Keratinocyte (primary cell): ENCODE results near the gene ADRB2. TPM values are rescaled to one million over a fixed set of nuclear protein-coding genes. Genes with fewer than 3 reads are reported as not detected.

Experiments used
- DNase-seq: peaks from one replicate; pipeline ENCODE4 v3.0.0-alpha.2; 2011; ENCODE audit warnings: low read depth, missing footprints, low spot score
- FAIRE-seq: peaks from 2 replicates; lab custom pipeline; 2011; peaks lifted over from hg19 to GRCh38; lab: Jason Lieb, UNC
- H2AFZ ChIP-seq: 2 replicates; pipeline ENCODE4 v1.6.0; 2012; ENCODE audit warnings: low read length, control low read depth, inconsistent platforms; ENCODE audit not compliant: control insufficient read depth
- H3K27ac ChIP-seq: 2 replicates; pipeline ENCODE4 v1.5.1; 2011; ENCODE audit warnings: low read length; ENCODE audit not compliant: control insufficient read depth, insufficient read depth
- H3K27me3 ChIP-seq: 3 replicates; pipeline ENCODE4 v1.6.0; 2011; ENCODE audit warnings: low read length; ENCODE audit not compliant: control insufficient read depth, insufficient read depth; ENCODE audit errors: extremely low read depth
- H3K36me3 ChIP-seq, 2 experiments: 2 replicates in 1 of 2; 3 replicates in 1 of 2; pipeline ENCODE4 v1.5.1; 2011; ENCODE audit warnings: low read length in 2 of 2, mild to moderate bottlenecking in 1 of 2; ENCODE audit not compliant: control insufficient read depth in 2 of 2, insufficient read depth in 2 of 2; ENCODE audit errors: extremely low read depth in 1 of 2
- H3K4me1 ChIP-seq: 3 replicates; pipeline ENCODE4 v1.5.1; 2011; ENCODE audit warnings: low read length; ENCODE audit not compliant: control insufficient read depth, insufficient read depth; ENCODE audit errors: extremely low read depth
- H3K4me2 ChIP-seq: 3 replicates; pipeline ENCODE4 v1.6.0; 2011; ENCODE audit warnings: low read depth, low read length; ENCODE audit not compliant: control insufficient read depth, insufficient read depth; ENCODE audit errors: extremely low read depth
- H3K4me3 ChIP-seq, 3 experiments: fragments of 200-600 bp in 1 of 3; sonication (generic) in 1 of 3; 2 replicates in 2 of 3; 3 replicates in 1 of 3; pipeline ENCODE4 v1.5.1; 2011 to 2016; ENCODE audit warnings: low read length in 3 of 3, mild to moderate bottlenecking in 3 of 3, control low read depth in 2 of 3, inconsistent platforms in 1 of 3, low read depth in 1 of 3, mixed read lengths in 1 of 3, mixed run types in 1 of 3, moderate library complexity in 1 of 3; ENCODE audit not compliant: control insufficient read depth in 2 of 3, insufficient read depth in 2 of 3; ENCODE audit errors: extremely low read depth in 1 of 3
- H3K79me2 ChIP-seq: 2 replicates; pipeline ENCODE4 v1.6.0; 2012; ENCODE audit warnings: low read length; ENCODE audit not compliant: control insufficient read depth, insufficient read depth
- H3K9ac ChIP-seq: 3 replicates; pipeline ENCODE4 v1.6.0; 2011; ENCODE audit warnings: low read length; ENCODE audit not compliant: control insufficient read depth, insufficient read depth; ENCODE audit errors: extremely low read depth
- H3K9me1 ChIP-seq: 3 replicates; pipeline ENCODE4 v1.6.0; 2011; ENCODE audit warnings: low read length; ENCODE audit not compliant: control insufficient read depth, insufficient read depth; ENCODE audit errors: extremely low read depth
- H3K9me3 ChIP-seq: 2 replicates; pipeline ENCODE4 v1.5.1; 2012; ENCODE audit warnings: low read depth, low read length; ENCODE audit not compliant: control insufficient read depth
- H4K20me1 ChIP-seq: 3 replicates; pipeline ENCODE4 v1.6.0; 2011; ENCODE audit warnings: low read length; ENCODE audit not compliant: control insufficient read depth, insufficient read depth; ENCODE audit errors: extremely low read depth
- EZH2 ChIP-seq: IDR thresholded peaks from one replicate; pipeline ENCODE4 v1.6.1; 2012; ENCODE audit warnings: inconsistent platforms, mild to moderate bottlenecking, low read length, moderate library complexity
- dilution Hi-C: fragments of 300-500 bp; cut with MboI; formaldehyde crosslinking; loops from one replicate; pipeline ENCODE4 v1.7.0; 2020; ENCODE audit warnings: low sequenced_read_pairs; ENCODE audit not compliant: extremely low pct_ligation_motif_present
- polyA plus RNA-seq, 5 experiments: library from polyadenylated mRNA; depleted of rRNA in 3 of 5; stranded (reverse) in 3 of 5; stranded (forward) in 1 of 5; unstranded in 1 of 5; fragments of >200 nt; gene quantifications; 1 replicate in 1 of 5; 2 replicates in 3 of 5; 3 replicates in 1 of 5; pipeline versions ENCODE4 v1.2.1 to v1.2.3, GENCODE V29; 2011 to 2012; ENCODE audit warnings: missing spikeins in 2 of 5, low read depth in 1 of 5, low replicate concordance in 1 of 5
- TF ChIP-seq, protein P1 (sequence below), 3 experiments: IDR thresholded peaks in 1 of 3; conservative IDR thresholded peaks in 1 of 3; optimal IDR thresholded peaks in 1 of 3; 2 replicates in 2 of 3; 3 replicates in 1 of 3; pipeline versions ENCODE3 to v1.5.1; 2011; ENCODE audit warnings: low read length in 3 of 3, mild to moderate bottlenecking in 3 of 3, moderate library complexity in 2 of 3, control low read depth in 1 of 3, inconsistent platforms in 1 of 3; ENCODE audit not compliant: insufficient read depth in 2 of 3; ENCODE audit errors: extremely low read depth in 1 of 3

ADRB2 gene
- polyA plus RNA-seq, 1 donor (not counting 4 experiments of a cell fraction or from before 2014, with no cell fraction given): 39.7 TPM

DNA sequence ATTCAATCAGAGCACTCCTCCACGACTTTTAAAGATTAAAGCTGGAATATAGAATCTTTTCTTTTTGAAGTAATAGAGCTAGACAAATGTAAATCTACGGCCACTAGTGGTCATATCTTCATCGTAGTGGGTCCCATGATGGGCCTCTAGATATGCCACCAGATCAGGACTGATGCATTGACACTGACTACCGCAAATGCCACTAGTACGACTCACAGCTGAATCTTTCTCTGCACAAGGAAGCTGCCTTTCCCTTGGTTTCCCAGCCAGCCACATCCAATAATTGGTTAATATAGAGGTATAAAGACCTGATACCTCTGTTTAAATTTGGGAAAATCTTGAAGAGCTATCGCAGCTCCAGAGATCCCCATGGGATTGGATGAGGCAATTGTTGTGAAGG is 37.8 kb upstream of the ADRB2 start:
- dilution Hi-C loops: no loop called here
- Histone ChIP-seq H4K20me1 (no peaks in the 10 kb centered on the region), H3K4me2 (peak overlapping the region; percentile 23), H3K27me3 (no peaks in the 10 kb centered on the region), H3K9me1 (no peaks in the 10 kb centered on the region), H3K9ac (no peak overlapping the region), H3K4me3 (no peak overlapping the region), H3K36me3 (no peaks in the 10 kb centered on the region), H3K9me3 (no peaks in the 10 kb centered on the region), H3K27ac (no peak overlapping the region), H3K4me1 (peaks cover 32% of the 10 kb centered on the region), H2AFZ (no peak overlapping the region), H3K79me2 (no peaks in the 10 kb centered on the region)
- TF ChIP-seq, protein P1, sequence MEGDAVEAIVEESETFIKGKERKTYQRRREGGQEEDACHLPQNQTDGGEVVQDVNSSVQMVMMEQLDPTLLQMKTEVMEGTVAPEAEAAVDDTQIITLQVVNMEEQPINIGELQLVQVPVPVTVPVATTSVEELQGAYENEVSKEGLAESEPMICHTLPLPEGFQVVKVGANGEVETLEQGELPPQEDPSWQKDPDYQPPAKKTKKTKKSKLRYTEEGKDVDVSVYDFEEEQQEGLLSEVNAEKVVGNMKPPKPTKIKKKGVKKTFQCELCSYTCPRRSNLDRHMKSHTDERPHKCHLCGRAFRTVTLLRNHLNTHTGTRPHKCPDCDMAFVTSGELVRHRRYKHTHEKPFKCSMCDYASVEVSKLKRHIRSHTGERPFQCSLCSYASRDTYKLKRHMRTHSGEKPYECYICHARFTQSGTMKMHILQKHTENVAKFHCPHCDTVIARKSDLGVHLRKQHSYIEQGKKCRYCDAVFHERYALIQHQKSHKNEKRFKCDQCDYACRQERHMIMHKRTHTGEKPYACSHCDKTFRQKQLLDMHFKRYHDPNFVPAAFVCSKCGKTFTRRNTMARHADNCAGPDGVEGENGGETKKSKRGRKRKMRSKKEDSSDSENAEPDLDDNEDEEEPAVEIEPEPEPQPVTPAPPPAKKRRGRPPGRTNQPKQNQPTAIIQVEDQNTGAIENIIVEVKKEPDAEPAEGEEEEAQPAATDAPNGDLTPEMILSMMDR (optimal IDR thresholded peaks at IDR 0.05 in 1 of 3, IDR thresholded peaks at IDR 0.05 in 1 of 3, conservative IDR thresholded peaks at IDR 0.05 in 1 of 3; ENCODE audit: extremely low read depth in 1 of 3, insufficient read depth in 2 of 3, low read length in 3 of 3): no peak
- no peak for TF ChIP-seq EZH2
- peak; percentile 29 for FAIRE-seq
- DNase-seq: no peak

DNA sequence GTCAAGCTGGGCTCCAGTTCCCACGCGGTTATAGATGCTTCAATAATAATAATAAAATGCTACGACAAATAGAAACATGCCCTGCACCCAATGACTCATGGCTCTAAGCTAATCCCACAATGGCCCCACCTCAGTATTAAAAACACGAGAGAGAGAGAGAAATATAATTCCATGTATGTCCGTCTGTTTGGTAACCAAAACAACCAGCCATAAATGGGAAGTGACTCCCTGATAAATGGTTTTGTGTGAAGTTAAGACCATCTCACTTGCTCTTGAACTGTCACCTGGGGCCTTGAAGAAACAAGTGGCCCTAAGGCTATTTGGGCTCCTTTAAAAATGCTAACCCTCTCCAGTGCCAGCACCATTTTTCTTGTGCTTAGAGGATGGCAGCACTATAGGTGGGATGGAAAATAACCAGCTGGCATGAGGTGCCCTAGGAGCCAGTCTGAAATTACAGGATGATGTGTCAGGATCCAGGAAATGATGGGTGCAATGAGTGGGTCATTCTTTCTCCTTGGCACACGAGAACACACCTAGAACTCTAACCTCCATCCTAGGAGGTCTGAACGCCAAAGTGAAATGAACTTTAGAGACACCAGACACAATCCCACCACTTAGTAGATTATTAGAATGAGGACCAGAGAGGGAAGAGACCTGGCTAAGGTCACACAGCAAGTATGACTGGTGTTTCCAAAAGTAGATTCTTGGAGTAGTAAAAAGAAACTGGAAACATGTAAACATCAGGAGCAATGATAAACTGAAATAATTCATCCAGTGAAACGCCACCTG is 35.7 kb upstream of the ADRB2 start:
- Histone ChIP-seq H3K27ac (peak overlapping the region; percentile 98), H3K9me3 (no peaks in the 10 kb centered on the region), H3K27me3 (no peaks in the 10 kb centered on the region), H3K4me2 (peak overlapping the region; percentile 95), H3K4me1 (peaks cover 32% of the 10 kb centered on the region), H2AFZ (peak overlapping the region; percentile 50), H3K9me1 (no peaks in the 10 kb centered on the region), H3K36me3 (no peaks in the 10 kb centered on the region), H3K9ac (peak overlapping the region; percentile 74), H4K20me1 (no peaks in the 10 kb centered on the region), H3K79me2 (no peaks in the 10 kb centered on the region), H3K4me3 (peak overlapping the region in 2 of 3 experiments; percentile 56 to 68)
- TF ChIP-seq, protein P1 (optimal IDR thresholded peaks at IDR 0.05 in 1 of 3, IDR thresholded peaks at IDR 0.05 in 1 of 3, conservative IDR thresholded peaks at IDR 0.05 in 1 of 3; ENCODE audit: extremely low read depth in 1 of 3, insufficient read depth in 2 of 3, low read length in 3 of 3): no peak
- no peak for TF ChIP-seq EZH2
- dilution Hi-C loops: no loop called here
- no peak for FAIRE-seq
- peak; percentile 71 for DNase-seq
